WTC11 (cell line): ENCODE results near the gene RFX4. TPM values are rescaled to one million over a fixed set of nuclear protein-coding genes. Genes with fewer than 3 reads are reported as not detected.

Experiments used
- ATAC-seq: fragments of 200-7000 bp; cut with Tn5 transposase; 2 replicates; pipeline ENCODE4 v1.10.0; 2021; ENCODE audit warnings: mild to moderate bottlenecking, moderate library complexity
- CTCF ChIA-PET: fragments of 300-600 bp; sonication (Branson Sonifier 250); formaldehyde crosslinking; loops from one replicate; lab custom pipeline; 2021; ENCODE audit warnings: antibody characterized with exemption; lab: Charles Lee
- POLR2A ChIA-PET: fragments of 350-600 bp; sonication (Branson Sonifier 250); formaldehyde crosslinking; loops from one replicate; lab custom pipeline; 2021; ENCODE audit warnings: antibody characterized with exemption; lab: Charles Lee
- DNase-seq: peaks from one replicate; pipeline ENCODE4 v3.0.0; 2021; ENCODE audit warnings: low spot score
- H3K27ac Mint-ChIP-seq: 2 replicates; pipeline ENCODE4 v1.8.0; 2021; ENCODE audit warnings: mixed read lengths
- H3K27me3 Mint-ChIP-seq: 2 replicates; pipeline ENCODE4 v1.8.0; 2021; ENCODE audit warnings: low read depth, mild to moderate bottlenecking, moderate library complexity, mixed read lengths
- H3K36me3 Mint-ChIP-seq: 2 replicates; pipeline ENCODE4 v1.8.0; 2021; ENCODE audit warnings: mixed read lengths
- H3K4me1 Mint-ChIP-seq: 2 replicates; pipeline ENCODE4 v1.8.0; 2022; ENCODE audit warnings: mixed read lengths
- H3K4me3 Mint-ChIP-seq: 2 replicates; pipeline ENCODE4 v1.8.0; 2021; ENCODE audit warnings: mild to moderate bottlenecking, moderate library complexity, mixed read lengths
- H3K9me3 Mint-ChIP-seq: 2 replicates; pipeline ENCODE4 v1.8.0; 2021; ENCODE audit warnings: mixed read lengths
- ATF1 ChIP-seq: sonication (generic); formaldehyde crosslinking; IDR thresholded peaks from 2 replicates; pipeline ENCODE4 v1.8.1; 2023; ENCODE audit warnings: mild to moderate bottlenecking, moderate library complexity, missing genetic modification reagents
- CBFB ChIP-seq: sonication (generic); formaldehyde crosslinking; IDR thresholded peaks from 2 replicates; pipeline ENCODE4 v1.8.1; 2022; ENCODE audit warnings: mild to moderate bottlenecking, low read depth, missing genetic modification reagents
- CREB1 ChIP-seq: sonication (generic); formaldehyde crosslinking; IDR thresholded peaks from 2 replicates; pipeline ENCODE4 v1.8.0; 2023; ENCODE audit warnings: mild to moderate bottlenecking, missing genetic modification reagents
- CREM ChIP-seq: sonication (generic); formaldehyde crosslinking; IDR thresholded peaks from 2 replicates; pipeline ENCODE4 v1.8.1; 2022; ENCODE audit warnings: mild to moderate bottlenecking, missing genetic modification reagents, moderate library complexity
- HMGA2 ChIP-seq: fragments of 250-450 bp; sonication (Bioruptor Pico); IDR thresholded peaks from 2 replicates; pipeline ENCODE4 v1.4.0; 2021; ENCODE audit warnings: mild to moderate bottlenecking, moderate library complexity
- KAT7 ChIP-seq: sonication (generic); formaldehyde crosslinking; IDR thresholded peaks from 2 replicates; pipeline ENCODE4 v1.8.1; 2023; ENCODE audit warnings: missing genetic modification reagents, mild to moderate bottlenecking, borderline replicate concordance
- NFE2L1 ChIP-seq: sonication (generic); formaldehyde crosslinking; IDR thresholded peaks from 2 replicates; pipeline ENCODE4 v1.8.1; 2023; ENCODE audit warnings: missing genetic modification reagents
- NR3C1 ChIP-seq: sonication (generic); formaldehyde crosslinking; conservative IDR thresholded peaks from 2 replicates; pipeline ENCODE4 v1.8.1; 2023; ENCODE audit warnings: low read depth, mild to moderate bottlenecking, missing genetic modification reagents
- TEAD1 ChIP-seq: sonication (generic); formaldehyde crosslinking; IDR thresholded peaks from 2 replicates; pipeline ENCODE4 v1.8.0; 2022; ENCODE audit warnings: mild to moderate bottlenecking, missing genetic modification reagents
- ZNF416 ChIP-seq: fragments of 250-450 bp; sonication (Bioruptor Pico); IDR thresholded peaks from 2 replicates; pipeline ENCODE4 v1.9.0; 2021; ENCODE audit warnings: mild to moderate bottlenecking, inconsistent platforms
- total RNA-seq: library from RNA; stranded (reverse); gene quantifications from 3 replicates; pipeline ENCODE4 v1.2.3, GENCODE V29; 2021
- TF ChIP-seq, protein P1 (sequence below): sonication (generic); formaldehyde crosslinking; IDR thresholded peaks from 2 replicates; pipeline ENCODE4 v1.8.1; 2022; ENCODE audit warnings: missing genetic modification reagents, borderline replicate concordance
- TF ChIP-seq, protein P2 (sequence below): sonication (generic); formaldehyde crosslinking; IDR thresholded peaks from 2 replicates; pipeline ENCODE4 v1.8.0; 2022; ENCODE audit warnings: mild to moderate bottlenecking, missing genetic modification reagents
- TF ChIP-seq, protein P3 (sequence below): sonication (generic); formaldehyde crosslinking; conservative IDR thresholded peaks from 2 replicates; pipeline ENCODE4 v1.8.1; 2023; ENCODE audit warnings: mild to moderate bottlenecking, low read depth, missing genetic modification reagents, moderate library complexity
- TF ChIP-seq, protein P4 (sequence below): sonication (generic); formaldehyde crosslinking; IDR thresholded peaks from 2 replicates; pipeline ENCODE4 v1.8.0; 2022; ENCODE audit warnings: mild to moderate bottlenecking, missing genetic modification reagents
- TF ChIP-seq, protein P5 (sequence below): sonication (generic); formaldehyde crosslinking; IDR thresholded peaks from 2 replicates; pipeline ENCODE4 v1.8.0; 2022; ENCODE audit warnings: mild to moderate bottlenecking, missing genetic modification reagents
- TF ChIP-seq, protein P6 (sequence below): sonication (generic); formaldehyde crosslinking; IDR thresholded peaks from 2 replicates; pipeline ENCODE4 v1.8.1; 2023; ENCODE audit warnings: mild to moderate bottlenecking, missing genetic modification reagents
- TF ChIP-seq, protein P7 (sequence below): sonication (generic); formaldehyde crosslinking; IDR thresholded peaks from 2 replicates; pipeline ENCODE4 v1.8.1; 2023; ENCODE audit warnings: mild to moderate bottlenecking, missing genetic modification reagents
- TF ChIP-seq, protein P8 (sequence below): sonication (generic); formaldehyde crosslinking; IDR thresholded peaks from 2 replicates; pipeline ENCODE4 v1.8.1; 2022; ENCODE audit warnings: low read depth, missing genetic modification reagents, borderline replicate concordance
- TF ChIP-seq, protein P9 (sequence below): fragments of 250-450 bp; sonication (Bioruptor Pico); IDR thresholded peaks from 2 replicates; pipeline ENCODE4 v1.9.0; 2021; ENCODE audit warnings: moderate library complexity, mild to moderate bottlenecking, inconsistent platforms, borderline replicate concordance

Gene RFX4
- total RNA-seq, 1 experiment from 2014 or later: 0.26 TPM

DNA sequence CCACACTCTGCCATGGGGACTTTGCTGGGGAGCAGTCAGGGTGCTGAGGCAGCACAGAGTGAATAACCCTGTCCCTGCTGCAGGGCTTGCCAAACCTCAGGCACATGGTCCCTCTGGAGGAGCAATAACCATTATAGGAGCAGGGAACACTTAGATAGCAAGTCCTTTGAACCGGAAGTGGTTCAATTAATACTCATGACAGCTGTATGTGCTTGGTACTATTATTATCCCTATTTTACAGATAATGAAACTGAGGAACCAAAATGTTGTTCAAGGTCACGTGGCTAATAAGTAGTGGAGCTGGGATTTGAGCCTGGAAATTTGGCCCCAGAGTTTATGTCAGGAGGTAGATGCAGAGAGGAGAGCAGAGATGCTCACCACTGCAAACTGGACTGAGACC is 49.0 kb downstream of the RFX4 start:
- Mint-ChIP-seq H3K9me3 (peaks cover 3% of the 10 kb centered on the region), H3K27ac (no peak overlapping the region), H3K36me3 (no peaks in the 10 kb centered on the region), H3K4me3 (no peak overlapping the region), H3K27me3 (no peaks in the 10 kb centered on the region; the same call in 1 of the 2 replicates), H3K4me1 (no peaks in the 10 kb centered on the region)
- no peak for DNase-seq
- POLR2A ChIA-PET: no interaction called here
- no peak for TF ChIP-seq HMGA2
- TF ChIP-seq, protein P1, sequence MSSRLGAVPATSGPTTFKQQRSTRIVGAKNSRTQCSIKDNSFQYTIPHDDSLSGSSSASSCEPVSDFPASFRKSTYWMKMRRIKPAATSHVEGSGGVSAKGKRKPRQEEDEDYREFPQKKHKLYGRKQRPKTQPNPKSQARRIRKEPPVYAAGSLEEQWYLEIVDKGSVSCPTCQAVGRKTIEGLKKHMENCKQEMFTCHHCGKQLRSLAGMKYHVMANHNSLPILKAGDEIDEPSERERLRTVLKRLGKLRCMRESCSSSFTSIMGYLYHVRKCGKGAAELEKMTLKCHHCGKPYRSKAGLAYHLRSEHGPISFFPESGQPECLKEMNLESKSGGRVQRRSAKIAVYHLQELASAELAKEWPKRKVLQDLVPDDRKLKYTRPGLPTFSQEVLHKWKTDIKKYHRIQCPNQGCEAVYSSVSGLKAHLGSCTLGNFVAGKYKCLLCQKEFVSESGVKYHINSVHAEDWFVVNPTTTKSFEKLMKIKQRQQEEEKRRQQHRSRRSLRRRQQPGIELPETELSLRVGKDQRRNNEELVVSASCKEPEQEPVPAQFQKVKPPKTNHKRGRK (CRISPR knock-in tag): no peak
- TF ChIP-seq, protein P2, sequence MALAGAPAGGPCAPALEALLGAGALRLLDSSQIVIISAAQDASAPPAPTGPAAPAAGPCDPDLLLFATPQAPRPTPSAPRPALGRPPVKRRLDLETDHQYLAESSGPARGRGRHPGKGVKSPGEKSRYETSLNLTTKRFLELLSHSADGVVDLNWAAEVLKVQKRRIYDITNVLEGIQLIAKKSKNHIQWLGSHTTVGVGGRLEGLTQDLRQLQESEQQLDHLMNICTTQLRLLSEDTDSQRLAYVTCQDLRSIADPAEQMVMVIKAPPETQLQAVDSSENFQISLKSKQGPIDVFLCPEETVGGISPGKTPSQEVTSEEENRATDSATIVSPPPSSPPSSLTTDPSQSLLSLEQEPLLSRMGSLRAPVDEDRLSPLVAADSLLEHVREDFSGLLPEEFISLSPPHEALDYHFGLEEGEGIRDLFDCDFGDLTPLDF (CRISPR knock-in tag): no peak
- no peak for TF ChIP-seq NFE2L1 (CRISPR knock-in tag)
- no peak for TF ChIP-seq CREM (CRISPR knock-in tag)
- TF ChIP-seq, protein P3, sequence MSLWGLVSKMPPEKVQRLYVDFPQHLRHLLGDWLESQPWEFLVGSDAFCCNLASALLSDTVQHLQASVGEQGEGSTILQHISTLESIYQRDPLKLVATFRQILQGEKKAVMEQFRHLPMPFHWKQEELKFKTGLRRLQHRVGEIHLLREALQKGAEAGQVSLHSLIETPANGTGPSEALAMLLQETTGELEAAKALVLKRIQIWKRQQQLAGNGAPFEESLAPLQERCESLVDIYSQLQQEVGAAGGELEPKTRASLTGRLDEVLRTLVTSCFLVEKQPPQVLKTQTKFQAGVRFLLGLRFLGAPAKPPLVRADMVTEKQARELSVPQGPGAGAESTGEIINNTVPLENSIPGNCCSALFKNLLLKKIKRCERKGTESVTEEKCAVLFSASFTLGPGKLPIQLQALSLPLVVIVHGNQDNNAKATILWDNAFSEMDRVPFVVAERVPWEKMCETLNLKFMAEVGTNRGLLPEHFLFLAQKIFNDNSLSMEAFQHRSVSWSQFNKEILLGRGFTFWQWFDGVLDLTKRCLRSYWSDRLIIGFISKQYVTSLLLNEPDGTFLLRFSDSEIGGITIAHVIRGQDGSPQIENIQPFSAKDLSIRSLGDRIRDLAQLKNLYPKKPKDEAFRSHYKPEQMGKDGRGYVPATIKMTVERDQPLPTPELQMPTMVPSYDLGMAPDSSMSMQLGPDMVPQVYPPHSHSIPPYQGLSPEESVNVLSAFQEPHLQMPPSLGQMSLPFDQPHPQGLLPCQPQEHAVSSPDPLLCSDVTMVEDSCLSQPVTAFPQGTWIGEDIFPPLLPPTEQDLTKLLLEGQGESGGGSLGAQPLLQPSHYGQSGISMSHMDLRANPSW (CRISPR knock-in tag): no peak
- TF ChIP-seq, protein P4, sequence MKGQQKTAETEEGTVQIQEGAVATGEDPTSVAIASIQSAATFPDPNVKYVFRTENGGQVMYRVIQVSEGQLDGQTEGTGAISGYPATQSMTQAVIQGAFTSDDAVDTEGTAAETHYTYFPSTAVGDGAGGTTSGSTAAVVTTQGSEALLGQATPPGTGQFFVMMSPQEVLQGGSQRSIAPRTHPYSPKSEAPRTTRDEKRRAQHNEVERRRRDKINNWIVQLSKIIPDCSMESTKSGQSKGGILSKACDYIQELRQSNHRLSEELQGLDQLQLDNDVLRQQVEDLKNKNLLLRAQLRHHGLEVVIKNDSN: no peak
- TF ChIP-seq KAT7 (CRISPR knock-in tag): no peak
- TF ChIP-seq CREB1: no peak
- TF ChIP-seq, protein P5, sequence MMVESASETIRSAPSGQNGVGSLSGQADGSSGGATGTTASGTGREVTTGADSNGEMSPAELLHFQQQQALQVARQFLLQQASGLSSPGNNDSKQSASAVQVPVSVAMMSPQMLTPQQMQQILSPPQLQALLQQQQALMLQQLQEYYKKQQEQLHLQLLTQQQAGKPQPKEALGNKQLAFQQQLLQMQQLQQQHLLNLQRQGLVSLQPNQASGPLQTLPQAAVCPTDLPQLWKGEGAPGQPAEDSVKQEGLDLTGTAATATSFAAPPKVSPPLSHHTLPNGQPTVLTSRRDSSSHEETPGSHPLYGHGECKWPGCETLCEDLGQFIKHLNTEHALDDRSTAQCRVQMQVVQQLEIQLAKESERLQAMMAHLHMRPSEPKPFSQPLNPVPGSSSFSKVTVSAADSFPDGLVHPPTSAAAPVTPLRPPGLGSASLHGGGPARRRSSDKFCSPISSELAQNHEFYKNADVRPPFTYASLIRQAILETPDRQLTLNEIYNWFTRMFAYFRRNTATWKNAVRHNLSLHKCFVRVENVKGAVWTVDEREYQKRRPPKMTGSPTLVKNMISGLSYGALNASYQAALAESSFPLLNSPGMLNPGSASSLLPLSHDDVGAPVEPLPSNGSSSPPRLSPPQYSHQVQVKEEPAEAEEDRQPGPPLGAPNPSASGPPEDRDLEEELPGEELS (CRISPR knock-in tag): no peak
- TF ChIP-seq CBFB (CRISPR knock-in tag): no peak
- TF ChIP-seq, protein P6, sequence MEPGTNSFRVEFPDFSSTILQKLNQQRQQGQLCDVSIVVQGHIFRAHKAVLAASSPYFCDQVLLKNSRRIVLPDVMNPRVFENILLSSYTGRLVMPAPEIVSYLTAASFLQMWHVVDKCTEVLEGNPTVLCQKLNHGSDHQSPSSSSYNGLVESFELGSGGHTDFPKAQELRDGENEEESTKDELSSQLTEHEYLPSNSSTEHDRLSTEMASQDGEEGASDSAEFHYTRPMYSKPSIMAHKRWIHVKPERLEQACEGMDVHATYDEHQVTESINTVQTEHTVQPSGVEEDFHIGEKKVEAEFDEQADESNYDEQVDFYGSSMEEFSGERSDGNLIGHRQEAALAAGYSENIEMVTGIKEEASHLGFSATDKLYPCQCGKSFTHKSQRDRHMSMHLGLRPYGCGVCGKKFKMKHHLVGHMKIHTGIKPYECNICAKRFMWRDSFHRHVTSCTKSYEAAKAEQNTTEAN (CRISPR knock-in tag): no peak
- TF ChIP-seq, protein P7, sequence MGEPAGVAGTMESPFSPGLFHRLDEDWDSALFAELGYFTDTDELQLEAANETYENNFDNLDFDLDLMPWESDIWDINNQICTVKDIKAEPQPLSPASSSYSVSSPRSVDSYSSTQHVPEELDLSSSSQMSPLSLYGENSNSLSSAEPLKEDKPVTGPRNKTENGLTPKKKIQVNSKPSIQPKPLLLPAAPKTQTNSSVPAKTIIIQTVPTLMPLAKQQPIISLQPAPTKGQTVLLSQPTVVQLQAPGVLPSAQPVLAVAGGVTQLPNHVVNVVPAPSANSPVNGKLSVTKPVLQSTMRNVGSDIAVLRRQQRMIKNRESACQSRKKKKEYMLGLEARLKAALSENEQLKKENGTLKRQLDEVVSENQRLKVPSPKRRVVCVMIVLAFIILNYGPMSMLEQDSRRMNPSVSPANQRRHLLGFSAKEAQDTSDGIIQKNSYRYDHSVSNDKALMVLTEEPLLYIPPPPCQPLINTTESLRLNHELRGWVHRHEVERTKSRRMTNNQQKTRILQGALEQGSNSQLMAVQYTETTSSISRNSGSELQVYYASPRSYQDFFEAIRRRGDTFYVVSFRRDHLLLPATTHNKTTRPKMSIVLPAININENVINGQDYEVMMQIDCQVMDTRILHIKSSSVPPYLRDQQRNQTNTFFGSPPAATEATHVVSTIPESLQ: no peak
- TF ChIP-seq, protein P8, sequence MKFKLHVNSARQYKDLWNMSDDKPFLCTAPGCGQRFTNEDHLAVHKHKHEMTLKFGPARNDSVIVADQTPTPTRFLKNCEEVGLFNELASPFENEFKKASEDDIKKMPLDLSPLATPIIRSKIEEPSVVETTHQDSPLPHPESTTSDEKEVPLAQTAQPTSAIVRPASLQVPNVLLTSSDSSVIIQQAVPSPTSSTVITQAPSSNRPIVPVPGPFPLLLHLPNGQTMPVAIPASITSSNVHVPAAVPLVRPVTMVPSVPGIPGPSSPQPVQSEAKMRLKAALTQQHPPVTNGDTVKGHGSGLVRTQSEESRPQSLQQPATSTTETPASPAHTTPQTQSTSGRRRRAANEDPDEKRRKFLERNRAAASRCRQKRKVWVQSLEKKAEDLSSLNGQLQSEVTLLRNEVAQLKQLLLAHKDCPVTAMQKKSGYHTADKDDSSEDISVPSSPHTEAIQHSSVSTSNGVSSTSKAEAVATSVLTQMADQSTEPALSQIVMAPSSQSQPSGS (CRISPR knock-in tag): no peak
- TF ChIP-seq ZNF416 (CRISPR knock-in tag): no peak
- no peak for TF ChIP-seq NR3C1
- TF ChIP-seq, protein P9, sequence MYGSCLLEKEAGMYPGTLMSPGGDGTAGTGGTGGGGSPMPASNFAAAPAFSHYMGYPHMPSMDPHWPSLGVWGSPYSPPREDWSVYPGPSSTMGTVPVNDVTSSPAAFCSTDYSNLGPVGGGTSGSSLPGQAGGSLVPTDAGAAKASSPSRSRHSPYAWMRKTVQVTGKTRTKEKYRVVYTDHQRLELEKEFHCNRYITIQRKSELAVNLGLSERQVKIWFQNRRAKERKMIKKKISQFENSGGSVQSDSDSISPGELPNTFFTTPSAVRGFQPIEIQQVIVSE: no peak
- TF ChIP-seq ATF1 (CRISPR knock-in tag): no peak
- TF ChIP-seq TEAD1 (CRISPR knock-in tag): no peak
- ATAC-seq: no peak
- CTCF ChIA-PET: interaction anchor here (0.8 to 1.4 kb wide), 3 partner anchors 79 to 168 kb away, joined by 3 to 4 read pairs (median 3); no protein-coding TSS in a partner anchor
